KBM-7 (cell line): ENCODE data around the gene WWC2.
"Not testable (repeated sequence)": the region's sequence is repeated elsewhere in the genome, so short reads cannot be mapped to it uniquely, and the experiment has no call there.

Experiments used
- DNase-seq: peaks from one replicate; pipeline ENCODE4 v3.0.0-alpha.2; 2015
- in situ Hi-C: fragments of 300-500 bp; cut with MboI; formaldehyde crosslinking; loops from 2 replicates; pipeline ENCODE4 v1.14.3; 2020; ENCODE audit warnings: low sequenced_read_pairs, low pct_unique_long_range_greater_than_20kb, mixed read lengths

Gene WWC2

GRCh38 chr4:183304067-183304466 is 205.0 kb downstream of the WWC2 start:
- in situ Hi-C loops: no loop called here
- no peak for DNase-seq

- no peak for DNase-seq
- in situ Hi-C loops: no loop called here
These were observed 205.5 kb downstream of the WWC2 start for GRCh38 chr4:183304538-183304937.

DNA sequence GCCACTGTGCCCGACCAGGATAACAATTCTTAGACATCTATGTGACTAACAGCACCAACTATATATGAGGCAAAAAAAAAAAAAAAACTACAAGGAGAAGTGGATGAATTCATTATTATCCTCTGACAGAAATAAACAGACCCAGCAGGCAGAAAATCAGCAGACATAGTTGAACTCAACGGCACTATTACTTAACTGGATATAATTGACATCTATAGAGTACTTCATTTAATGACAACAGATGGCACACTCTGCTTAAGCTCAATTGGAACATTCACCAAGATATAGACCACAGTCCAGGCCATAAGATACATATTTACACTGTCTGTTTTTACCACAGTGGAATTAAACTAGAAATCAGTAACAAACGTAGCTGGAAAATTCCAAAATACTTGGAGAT is 207.8 kb downstream of the WWC2 start:
- no peak for DNase-seq
- in situ Hi-C loops: no loop called here

DNA sequence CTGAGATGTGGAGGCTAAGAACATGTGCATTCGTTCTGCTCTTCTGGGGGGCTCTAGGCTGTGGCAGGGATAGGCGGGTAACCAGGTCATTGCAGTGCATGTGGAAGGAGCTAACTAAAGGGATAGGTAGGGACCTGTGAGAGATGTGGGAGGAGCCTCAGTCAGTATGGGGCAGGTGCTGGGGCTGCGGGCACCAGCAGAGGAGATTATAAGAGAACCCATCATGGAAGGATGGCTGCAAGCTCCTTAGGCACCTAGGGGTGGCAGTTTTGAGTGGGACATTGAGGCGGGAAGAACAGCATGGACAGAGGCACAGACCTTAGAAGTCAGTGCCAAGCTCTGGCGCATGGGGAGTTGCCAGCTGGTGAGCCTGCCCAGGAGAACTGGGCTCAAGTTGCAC is 213.8 kb downstream of the WWC2 start:
- DNase-seq: no peak
- in situ Hi-C loops: no loop called here

GRCh38 chr4:183314336-183314735 is 215.3 kb downstream of the WWC2 start:
- in situ Hi-C loops: no loop called here
- no peak for DNase-seq

DNA sequence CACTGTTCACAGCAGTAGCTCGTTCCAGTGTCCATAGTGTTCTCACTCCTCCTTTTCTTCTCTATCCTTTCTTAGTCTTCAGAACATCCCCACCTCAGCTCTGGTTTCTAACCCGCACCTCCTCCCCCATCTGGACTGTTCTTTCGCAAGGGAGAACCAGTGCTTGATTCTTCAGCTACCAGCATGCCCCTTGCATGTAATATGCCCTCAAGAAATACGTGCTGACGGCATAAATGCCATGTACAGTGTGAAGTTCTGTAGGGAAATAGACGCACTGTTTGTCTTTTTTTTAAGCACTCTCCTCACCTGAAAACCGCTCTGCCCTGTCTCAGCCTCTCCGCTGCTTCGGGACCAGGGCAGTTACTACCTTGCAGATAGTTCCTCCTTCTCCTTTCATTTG is 215.7 kb downstream of the WWC2 start:
- no peak for DNase-seq
- in situ Hi-C loops: no loop called here

DNA sequence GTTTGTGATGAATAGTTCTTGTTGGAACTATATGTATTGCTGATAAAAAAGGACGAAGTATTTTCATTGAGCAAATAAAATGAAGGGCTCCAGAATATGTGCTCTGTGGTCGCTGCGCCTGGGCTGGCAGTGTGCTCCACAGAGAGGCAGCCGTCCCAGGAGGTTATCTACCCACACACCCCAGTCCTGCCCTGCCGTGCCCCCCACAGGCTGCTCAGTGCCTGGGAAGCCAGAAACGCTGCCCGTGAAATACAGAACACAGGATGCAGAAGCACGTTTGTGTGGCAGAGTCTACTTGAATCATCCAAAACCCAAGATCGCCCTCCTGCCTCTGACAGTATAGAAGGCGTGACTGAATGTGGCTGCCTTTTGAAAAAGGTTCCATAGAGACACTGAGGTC is 219.6 kb downstream of the WWC2 start:
- no peak for DNase-seq
- in situ Hi-C loops: no loop called here

DNA sequence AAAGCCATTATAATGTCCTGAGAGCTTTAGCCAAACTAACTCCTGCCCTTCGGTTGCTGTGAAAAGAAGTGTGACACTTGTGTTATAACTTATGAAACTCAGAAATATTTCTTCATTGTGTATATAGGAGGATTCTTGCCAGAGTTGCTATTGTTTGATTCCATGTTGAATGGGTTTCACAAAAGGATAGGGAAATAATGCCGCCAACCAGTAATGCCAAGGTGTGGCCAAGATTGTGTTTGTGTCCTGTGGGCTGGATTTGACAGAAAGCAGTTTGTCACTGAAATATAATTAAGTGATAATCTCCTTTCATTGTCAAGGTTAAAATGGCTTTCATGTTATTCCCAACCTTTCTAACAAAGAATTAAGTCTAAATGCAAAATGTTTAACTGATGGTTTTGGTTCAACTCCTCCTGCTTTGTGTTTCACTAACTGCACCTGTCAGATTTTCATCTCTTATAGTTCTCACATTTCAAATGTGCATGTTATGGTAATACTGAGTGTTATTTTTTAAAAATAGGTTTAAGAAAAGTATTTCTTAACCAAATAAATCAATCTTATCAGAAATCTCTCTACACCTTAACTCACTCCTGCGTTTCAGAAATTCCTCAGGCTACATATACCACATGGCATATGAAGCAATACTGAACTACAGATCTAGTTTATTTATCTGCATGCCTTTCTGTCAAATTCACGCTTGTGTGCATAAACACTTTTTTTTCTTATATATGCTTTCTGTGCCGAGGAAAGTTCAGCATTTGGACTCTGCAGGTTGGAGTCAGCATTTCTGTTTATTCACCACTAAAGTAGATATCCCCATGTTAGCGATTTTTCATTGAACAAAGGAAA is 221.4 kb downstream of the WWC2 start, which contains the start of gene CLDN22:
Gene CLDN22 (minus strand): TSS at position 66 of the 849 bp plus-strand sequence. CDS start 58 bp downstream, at position 8.
- in situ Hi-C loops: no loop called here
- DNase-seq: no peak

DNA sequence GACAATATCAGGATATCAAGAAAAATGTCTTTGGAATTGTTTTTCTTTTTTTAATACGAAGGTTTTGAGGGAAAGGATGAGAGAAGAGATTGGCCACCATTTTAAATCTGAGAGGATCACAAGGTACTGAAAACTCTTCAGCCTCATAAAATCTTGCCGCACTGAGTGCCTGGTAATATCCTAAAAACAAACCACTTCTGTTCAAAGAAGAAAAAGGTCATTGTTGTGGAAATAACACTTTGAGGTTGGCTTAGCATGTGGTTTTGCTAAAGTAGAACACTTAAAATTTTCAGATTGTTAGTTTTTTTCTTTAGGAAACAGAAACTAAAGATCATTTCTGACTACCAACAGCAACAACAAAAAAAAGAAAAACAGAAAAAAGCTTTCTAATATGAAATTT is 222.0 kb downstream of the WWC2 start:
- in situ Hi-C loops: no loop called here
- DNase-seq: no peak

DNA sequence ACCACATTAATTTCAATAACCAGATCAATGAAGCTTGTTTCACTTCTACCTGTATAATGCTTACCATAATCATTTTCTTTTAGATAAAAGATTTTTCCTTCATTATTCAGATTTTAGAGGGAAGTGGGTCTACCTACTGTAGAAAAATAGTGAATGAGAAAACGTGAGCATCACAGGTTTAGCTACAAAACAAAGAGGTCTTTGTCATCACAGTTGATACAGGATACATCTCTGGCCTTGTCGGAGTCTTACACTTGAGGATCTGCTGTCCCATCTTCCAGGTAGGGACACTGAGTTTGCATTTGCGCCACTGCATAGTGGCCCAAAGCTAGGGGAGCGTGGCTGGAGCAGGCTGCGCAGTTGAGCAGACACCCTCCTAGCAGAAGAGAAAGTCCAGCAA is 222.5 kb downstream of the WWC2 start:
- no peak for DNase-seq
- in situ Hi-C loops: no loop called here

DNA sequence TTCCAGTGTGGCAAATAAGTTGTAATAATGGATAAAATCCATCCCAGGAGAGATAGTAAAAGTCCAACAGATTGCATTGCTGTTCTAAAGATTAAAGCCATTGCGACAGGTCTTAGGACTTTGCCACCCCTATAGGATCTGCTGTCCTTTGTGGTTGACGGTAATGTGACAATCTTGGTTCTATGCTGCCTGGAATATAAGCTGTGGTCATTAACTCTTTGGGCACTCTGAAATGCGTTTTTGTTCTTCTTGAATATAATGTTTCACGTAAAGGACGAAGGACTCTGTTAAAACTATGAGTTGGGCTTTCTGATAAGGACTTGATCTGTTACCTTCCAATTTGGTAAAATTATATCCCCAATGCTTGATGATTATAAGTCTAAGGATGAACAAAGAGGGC is 223.3 kb downstream of the WWC2 start, which contains the start of gene CLDN24:
Gene CLDN24 (minus strand): TSS at position 101 of the 400 bp plus-strand sequence. CDS start 0 bp downstream, at position 101.
- no peak for DNase-seq
- in situ Hi-C loops: no loop called here

DNA sequence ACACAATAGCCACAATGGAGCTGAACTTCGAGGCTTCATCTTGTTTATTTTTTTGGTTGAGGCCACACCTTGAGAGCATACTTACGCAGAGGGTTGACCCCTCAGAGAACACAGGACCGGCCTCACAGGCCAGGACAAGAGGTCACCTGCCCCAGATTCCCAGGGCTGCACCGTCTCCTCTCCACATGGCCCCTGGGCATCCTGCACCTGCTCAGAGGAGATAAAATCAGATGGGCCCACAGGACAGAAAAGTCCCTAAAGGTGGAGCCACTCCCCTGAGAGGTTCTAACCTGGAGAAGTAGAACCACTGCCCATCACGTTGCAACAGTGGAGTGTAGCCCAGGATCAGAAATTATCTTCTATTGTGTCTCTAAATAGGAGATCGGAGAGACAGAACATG is 224.2 kb downstream of the WWC2 start:
- in situ Hi-C loops: no loop called here
- no peak for DNase-seq

- in situ Hi-C loops, DNase-seq: not testable (repeated sequence)
These were observed 225.0 kb downstream of the WWC2 start for GRCh38 chr4:183324056-183324455.

GRCh38 chr4:183324619-183325018 is 225.6 kb downstream of the WWC2 start:
- DNase-seq: no peak
- in situ Hi-C loops: no loop called here

DNA sequence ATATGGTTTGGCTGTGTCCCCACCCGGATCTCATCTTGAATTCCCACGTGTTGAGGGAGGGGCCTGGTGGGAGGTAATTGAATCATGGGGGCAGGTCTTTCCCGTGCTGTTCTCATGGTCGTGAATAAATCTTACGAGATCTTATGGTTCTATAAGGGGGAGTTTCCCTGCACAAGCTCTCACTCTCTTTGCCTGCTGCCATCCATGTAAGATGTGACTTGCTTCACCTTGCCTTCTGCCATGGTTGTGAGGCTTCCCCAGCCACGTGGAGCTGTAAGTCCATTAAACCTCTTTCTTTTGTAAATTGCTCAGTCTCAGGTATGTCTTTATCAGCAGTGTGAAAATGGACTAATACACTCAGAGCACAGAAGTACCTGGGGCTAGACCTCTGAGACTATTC is 227.3 kb downstream of the WWC2 start:
- in situ Hi-C loops: not testable (repeated sequence)

DNA sequence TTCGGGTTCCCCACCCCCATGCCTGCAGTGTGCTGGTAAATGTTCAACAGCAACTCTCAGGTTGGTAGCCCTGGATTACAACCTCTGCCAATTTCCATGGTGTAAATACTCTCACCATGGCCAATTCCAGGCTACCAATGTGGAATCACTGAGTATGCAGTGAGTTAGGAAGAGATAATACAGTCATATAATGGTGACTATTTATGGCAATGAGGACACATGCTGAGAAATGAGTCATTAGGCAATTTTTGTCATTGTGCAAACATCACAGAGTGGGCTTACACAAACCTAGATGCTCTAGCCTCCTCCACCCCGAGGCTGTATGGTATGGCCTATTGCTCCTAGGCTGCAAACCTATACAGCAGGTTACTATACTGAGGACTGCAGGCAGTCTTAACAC is 227.8 kb downstream of the WWC2 start:
- in situ Hi-C loops: no loop called here
- no peak for DNase-seq

More for the DNA sequence above, 227.3 kb downstream of the WWC2 start:
- not testable (repeated sequence) for DNase-seq

GRCh38 chr4:183327827-183328226 is 228.8 kb downstream of the WWC2 start:
- in situ Hi-C loops: no loop called here
- DNase-seq: no peak

DNA sequence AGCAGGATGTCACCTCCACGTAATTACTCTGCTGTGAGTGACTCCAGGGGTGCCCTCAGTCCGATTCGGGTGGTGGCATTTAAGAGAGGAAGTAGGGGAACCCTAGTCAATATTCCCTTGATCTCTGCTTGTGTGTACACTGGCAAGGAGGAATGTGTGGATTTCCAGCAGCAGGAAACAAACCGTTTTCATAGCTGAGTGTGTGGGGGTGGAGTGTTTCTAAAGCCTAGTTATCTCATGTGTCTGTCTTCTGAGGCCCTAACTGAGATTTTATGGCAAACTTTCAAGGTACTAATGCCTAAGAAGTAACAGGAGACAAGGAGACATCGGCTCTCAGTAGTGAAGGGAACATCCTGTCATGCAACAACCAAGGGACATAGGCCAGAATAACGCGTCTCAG is 229.8 kb downstream of the WWC2 start:
- in situ Hi-C loops: no loop called here
- DNase-seq: no peak

- DNase-seq: no peak
- in situ Hi-C loops: no loop called here
These were observed 230.2 kb downstream of the WWC2 start for GRCh38 chr4:183329244-183329643.

DNA sequence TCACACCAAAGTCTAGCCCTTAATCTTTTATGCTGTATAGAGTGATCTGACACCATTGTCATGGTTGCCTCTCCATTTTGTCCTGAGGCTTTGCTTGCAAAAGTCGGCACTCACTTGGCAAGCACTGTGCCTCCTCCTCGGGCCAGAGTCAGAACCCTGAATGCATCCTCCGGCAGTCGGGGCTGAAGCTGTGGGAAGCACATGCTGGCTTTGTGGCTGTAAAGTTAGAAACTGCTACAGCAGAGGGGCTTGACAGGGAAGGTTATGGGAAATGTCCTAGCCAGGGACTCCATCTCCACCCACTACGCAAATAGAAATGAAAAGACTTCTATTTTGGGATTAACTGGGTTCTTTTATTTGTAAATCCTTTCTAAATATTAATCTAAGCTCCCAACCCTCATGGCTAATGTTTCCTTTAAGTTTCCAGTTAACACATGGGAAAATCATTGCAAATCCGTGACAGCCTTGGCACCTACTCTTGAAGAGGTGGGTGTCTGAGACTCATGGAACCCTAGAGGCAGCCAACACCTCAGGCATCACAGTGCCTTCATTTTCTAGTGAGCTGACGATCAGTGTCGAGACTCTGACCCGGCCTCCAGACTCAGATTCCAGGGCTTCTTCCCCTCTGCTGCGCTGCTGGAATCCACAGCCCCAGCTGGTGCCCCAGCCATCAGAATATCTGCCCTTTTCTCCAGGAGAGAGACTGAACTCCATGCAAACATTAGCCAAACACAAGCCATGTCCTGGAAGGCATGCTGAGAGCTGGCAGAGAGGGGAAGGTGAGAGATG is 231.1 kb downstream of the WWC2 start:
- in situ Hi-C loops: no loop called here
- DNase-seq: no peak
